ENCODE measurements around the gene ITPKB.

The ITPKB gene

GRCh38 chr1:226638001-226638601, 101.0 kb downstream of the ITPKB start:
- DNase-seq (ENCODE audit: low spot score), result no peak
- FAIRE-seq, result no peak

- FAIRE-seq, result no peak
- DNase-seq (ENCODE audit: low spot score), result no peak
Measured at GRCh38 chr1:226637147-226637935, 101.7 kb downstream of the ITPKB start.

- FAIRE-seq, result no peak
- no peak for DNase-seq (ENCODE audit: low spot score)
Measured at GRCh38 chr1:226636847-226637096, 102.3 kb downstream of the ITPKB start.

- FAIRE-seq (no peak), DNase-seq (ENCODE audit: low spot score) (no peak)
Measured at GRCh38 chr1:226635456-226635941, 103.6 kb downstream of the ITPKB start.

DNA sequence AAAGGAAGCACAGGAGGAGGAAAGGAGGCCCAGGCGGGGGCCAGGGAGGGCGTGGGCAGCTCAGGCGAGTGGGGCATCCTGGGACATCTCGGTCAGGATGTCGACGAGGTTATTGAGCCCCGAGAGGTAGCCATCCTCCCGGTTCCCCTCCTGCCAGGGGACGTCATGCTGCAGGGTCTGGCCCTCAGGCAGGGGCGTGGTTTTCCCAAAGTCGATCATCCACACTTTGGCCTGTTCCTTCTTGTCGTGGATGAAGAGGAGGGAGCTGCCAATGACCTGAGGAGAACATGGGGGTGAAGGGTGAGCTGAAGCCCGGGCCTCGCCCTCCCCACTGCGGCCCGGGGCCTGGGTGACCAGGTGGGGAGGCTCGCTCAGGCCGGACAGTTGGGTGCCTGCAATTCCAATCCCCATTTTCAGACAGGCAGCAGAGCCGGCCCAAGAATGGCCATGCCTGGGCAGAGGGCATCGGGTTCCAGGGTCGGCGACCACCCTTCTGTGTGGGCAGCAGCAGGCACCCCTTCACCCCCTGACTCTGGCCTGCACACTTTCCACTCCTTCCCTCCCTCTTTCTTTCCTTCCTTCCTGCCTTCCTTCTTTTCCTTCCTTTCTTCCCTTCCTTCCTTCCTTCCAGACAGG, 104.4 kb downstream of the ITPKB start:
- FAIRE-seq, result no peak

GRCh38 chr1:226634166-226634588, 104.9 kb downstream of the ITPKB start:
- FAIRE-seq (no peak), DNase-seq (ENCODE audit: low spot score) (peak; percentile 29)

More for the DNA sequence above, 104.4 kb downstream of the ITPKB start:
- no peak for DNase-seq (ENCODE audit: low spot score)

- FAIRE-seq (no peak), DNase-seq (ENCODE audit: low spot score) (no peak)
Measured at GRCh38 chr1:226633541-226634165, 105.4 kb downstream of the ITPKB start.

DNA sequence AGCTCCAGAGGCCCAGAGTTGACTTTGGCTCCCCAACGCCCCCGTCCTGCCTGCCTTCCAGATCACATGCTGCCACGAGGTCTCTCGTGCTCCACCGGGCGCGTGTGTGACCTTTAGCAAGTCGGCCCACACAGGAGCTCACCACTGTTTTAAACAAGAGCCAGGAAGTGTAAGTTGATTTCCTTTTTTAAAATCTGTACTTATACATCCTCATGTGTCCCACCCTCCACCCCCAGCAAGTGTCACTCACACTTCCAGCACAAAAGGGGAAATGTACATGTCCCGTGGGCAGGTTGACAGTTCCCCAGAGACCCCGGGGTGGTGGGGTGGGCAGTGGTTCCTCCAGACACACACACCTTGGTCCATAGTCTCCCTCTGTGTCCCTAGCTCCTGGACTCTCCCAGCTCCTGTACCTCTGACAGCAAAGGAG, 106.1 kb downstream of the ITPKB start:
- FAIRE-seq (no peak), DNase-seq (ENCODE audit: low spot score) (no peak)

- FAIRE-seq (no peak), DNase-seq (ENCODE audit: low spot score) (no peak)
Measured at GRCh38 chr1:226632169-226632879, 106.8 kb downstream of the ITPKB start.

- FAIRE-seq, result no peak
- no peak for DNase-seq (ENCODE audit: low spot score)
Measured at GRCh38 chr1:226631229-226632000, 107.7 kb downstream of the ITPKB start.

GRCh38 chr1:226630592-226630991, 108.5 kb downstream of the ITPKB start:
- FAIRE-seq (no peak), DNase-seq (ENCODE audit: low spot score) (no peak)

DNA sequence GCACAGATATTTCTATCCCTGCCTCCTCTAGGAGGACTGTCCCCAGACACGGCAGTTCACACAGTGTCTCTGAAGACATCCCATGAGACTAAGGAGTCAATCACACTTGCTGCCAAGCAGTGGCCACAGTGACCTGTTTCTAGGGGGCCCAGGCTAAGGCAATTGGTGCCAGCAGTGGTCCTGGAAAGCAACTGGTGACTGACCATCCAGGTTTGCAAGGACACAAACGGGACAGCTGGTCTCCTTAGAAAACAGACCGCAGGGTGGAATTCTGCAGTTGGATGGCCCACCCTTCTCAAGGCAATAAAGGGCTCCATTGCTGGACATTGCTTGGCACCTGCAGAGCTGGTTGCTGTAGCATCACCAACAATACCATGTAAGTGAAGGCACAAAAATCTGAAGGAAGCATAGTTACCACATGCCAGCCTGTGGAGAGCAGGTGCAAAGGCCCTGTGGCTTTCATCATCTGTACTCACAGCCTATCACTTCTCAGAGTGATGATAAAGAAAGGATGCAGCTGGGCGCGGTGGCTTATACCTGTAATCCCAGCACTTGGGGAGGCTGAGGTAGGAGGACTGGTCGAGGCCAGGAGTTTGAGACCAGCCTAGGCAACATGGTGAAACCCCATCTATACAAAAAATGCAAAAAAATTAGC, 109.1 kb downstream of the ITPKB start:
- FAIRE-seq (no peak), DNase-seq (ENCODE audit: low spot score) (no peak)

GRCh38 chr1:226629210-226629895, 109.7 kb downstream of the ITPKB start:
- no peak for FAIRE-seq

GRCh38 chr1:226628612-226629155, 110.4 kb downstream of the ITPKB start:
- no peak for FAIRE-seq

More at GRCh38 chr1:226629210-226629895, 109.7 kb downstream of the ITPKB start:
- no peak for DNase-seq (ENCODE audit: low spot score)

GRCh38 chr1:226627924-226628611, 111.0 kb downstream of the ITPKB start:
- no peak for FAIRE-seq
- DNase-seq (ENCODE audit: low spot score), result no peak

More at GRCh38 chr1:226628612-226629155, 110.4 kb downstream of the ITPKB start:
- no peak for DNase-seq (ENCODE audit: low spot score)

DNA sequence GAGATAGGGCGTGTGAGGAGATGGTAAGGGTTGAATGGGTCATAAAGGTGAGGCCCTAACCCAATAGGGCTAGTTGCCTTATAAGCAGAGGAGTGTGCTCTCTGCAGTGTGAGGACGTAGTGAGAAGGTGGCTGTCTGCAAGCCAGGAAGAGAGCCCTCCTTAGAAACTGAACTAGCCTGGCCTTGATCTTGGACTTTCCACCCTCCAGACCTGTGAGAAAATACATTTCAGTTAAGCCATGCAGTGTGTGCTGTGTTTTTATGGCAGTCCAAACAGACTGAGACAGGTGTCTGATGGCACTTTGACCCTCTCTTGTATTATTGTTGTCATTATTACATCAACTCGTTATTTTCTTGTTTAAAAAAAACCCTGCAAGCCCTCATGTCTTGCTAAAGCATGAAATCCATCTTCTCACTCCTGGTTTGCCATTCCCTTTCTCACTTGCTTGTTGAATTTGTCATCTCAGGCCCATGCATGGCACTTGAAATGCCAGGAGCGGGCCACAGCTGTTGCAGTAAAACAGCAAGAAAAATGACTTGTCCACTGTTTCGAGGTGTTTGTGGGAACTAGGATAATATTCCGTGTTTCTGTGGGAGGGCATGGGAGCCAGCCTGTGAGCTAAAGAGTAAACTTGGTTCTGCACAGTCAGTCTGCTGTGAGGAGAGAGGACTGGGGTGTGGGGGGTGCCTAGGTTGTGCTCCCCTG, 111.9 kb downstream of the ITPKB start:
- no peak for DNase-seq (ENCODE audit: low spot score)
- FAIRE-seq, result no peak

DNA sequence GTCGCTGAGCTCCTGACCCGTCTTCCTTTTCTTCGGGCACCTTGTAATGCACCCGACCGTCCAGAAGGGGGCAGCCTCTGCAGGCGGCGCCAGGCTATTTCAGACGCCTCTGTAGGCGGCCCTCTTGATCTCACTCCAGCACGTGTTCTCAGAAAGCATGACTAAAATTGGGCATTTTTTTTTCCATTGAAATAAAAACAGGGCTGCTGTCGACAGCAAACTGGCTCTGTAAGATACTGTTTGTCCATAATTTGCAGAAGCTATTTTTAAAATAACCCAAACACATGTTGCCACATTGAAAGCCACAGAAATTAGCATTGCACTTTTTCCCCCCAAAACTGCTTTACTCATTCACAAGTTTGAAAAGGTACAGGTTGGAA, 112.5 kb downstream of the ITPKB start:
- peak; percentile 48 for DNase-seq (ENCODE audit: low spot score)
- no peak for FAIRE-seq

Data from RCC 7860 (cell line).